Measurements from ENCODE around the gene PNMA8B. TPM values are rescaled to one million over a fixed set of nuclear protein-coding genes. Genes with fewer than 3 reads are reported as not detected.

PNMA8B gene
- total RNA-seq, 6 experiments from 2014 or later: 0.02 to 0.17 (median 0.07) TPM; not detected in 2

DNA sequence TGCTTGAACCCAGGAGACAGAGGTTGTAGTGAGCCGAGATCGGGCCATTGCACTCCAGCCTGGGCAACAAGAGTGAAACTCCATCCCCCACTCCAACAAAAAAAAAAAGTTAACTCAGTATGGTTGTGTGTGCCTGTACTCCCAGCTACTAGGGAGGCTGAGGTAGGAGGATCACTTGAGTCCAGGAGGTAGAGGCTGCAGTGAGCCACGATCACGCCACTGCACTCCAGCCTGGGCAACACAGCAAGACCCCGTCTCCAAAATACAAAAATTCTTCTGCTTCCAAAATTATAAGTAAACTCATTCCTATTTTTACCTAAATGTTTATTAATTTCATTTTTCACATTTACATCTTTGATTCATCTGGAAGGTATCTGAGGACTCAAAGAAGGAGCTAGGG is 38.7 kb downstream of the PNMA8B start:
- Mint-ChIP-seq H3K27ac (no peak overlapping the region), H3K27me3 (ENCODE audit: insufficient read depth) (peaks cover 8% of the 10 kb centered on the region), H3K4me3 (no peak overlapping the region), H3K4me1 (ENCODE audit: low read depth) (peaks cover 6% of the 10 kb centered on the region; the same call in 1 of the 2 replicates), H3K36me3 (ENCODE audit: low read depth) (no peaks in the 10 kb centered on the region), H3K9me3 (no peaks in the 10 kb centered on the region)
- no peak for DNase-seq
- TF ChIP-seq, protein P1, sequence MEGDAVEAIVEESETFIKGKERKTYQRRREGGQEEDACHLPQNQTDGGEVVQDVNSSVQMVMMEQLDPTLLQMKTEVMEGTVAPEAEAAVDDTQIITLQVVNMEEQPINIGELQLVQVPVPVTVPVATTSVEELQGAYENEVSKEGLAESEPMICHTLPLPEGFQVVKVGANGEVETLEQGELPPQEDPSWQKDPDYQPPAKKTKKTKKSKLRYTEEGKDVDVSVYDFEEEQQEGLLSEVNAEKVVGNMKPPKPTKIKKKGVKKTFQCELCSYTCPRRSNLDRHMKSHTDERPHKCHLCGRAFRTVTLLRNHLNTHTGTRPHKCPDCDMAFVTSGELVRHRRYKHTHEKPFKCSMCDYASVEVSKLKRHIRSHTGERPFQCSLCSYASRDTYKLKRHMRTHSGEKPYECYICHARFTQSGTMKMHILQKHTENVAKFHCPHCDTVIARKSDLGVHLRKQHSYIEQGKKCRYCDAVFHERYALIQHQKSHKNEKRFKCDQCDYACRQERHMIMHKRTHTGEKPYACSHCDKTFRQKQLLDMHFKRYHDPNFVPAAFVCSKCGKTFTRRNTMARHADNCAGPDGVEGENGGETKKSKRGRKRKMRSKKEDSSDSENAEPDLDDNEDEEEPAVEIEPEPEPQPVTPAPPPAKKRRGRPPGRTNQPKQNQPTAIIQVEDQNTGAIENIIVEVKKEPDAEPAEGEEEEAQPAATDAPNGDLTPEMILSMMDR (IDR thresholded peaks at IDR 0.05): no peak

DNA sequence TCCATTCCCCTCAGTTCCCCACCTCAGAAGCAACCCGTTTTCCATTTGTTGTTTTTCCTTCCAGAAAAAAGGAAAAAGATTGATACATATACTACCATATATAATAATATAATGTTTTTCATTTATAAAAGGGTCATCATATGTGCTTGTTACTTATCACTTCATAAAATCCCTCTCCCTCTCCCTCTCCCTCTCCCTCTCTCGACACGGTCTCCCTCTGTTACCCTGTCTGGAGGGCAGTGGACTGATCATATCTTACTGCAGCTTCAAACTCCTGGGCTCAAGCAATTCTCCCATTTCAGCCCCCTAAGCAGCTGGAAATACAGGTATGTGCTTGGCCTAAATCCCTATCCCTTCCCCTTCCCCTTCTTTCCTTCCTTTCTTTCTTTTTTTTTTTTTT is 41.4 kb downstream of the PNMA8B start:
- Mint-ChIP-seq H3K9me3 (peaks cover 7% of the 10 kb centered on the region), H3K4me1 (ENCODE audit: low read depth) (peaks cover 6% of the 10 kb centered on the region; the same call in 1 of the 2 replicates), H3K27me3 (ENCODE audit: insufficient read depth) (peaks cover 12% of the 10 kb centered on the region), H3K36me3 (ENCODE audit: low read depth) (peaks cover 7% of the 10 kb centered on the region), H3K27ac (no peak overlapping the region), H3K4me3 (no peak overlapping the region)
- TF ChIP-seq, protein P1 (IDR thresholded peaks at IDR 0.05): no peak
- no peak for DNase-seq

DNA sequence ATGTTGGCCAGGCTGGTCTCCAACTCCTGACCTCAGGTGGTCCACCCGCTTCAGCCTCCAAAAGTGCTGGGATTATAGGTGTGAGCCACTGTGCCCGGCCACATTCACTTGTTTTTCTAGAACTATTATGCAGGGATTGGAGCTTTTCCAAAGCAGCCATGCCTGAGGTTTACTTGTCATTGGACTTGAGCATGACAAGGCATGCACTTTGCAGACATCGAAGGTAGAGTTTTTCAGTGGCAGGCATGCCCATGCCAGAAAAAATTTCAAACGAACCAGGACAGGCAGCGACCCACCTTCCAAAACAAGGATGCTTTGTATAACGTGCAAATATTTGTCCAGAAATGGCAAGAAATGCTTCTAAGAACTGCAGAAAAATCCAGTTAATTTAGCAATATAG is 42.0 kb downstream of the PNMA8B start:
- Mint-ChIP-seq H3K9me3 (peaks cover 7% of the 10 kb centered on the region), H3K36me3 (ENCODE audit: low read depth) (peaks cover 8% of the 10 kb centered on the region), H3K4me3 (no peak overlapping the region), H3K4me1 (ENCODE audit: low read depth) (peaks cover 6% of the 10 kb centered on the region; the same call in 1 of the 2 replicates), H3K27me3 (ENCODE audit: insufficient read depth) (peaks cover 13% of the 10 kb centered on the region), H3K27ac (no peak overlapping the region)
- DNase-seq: no peak
- TF ChIP-seq, protein P1 (IDR thresholded peaks at IDR 0.05): no peak

DNA sequence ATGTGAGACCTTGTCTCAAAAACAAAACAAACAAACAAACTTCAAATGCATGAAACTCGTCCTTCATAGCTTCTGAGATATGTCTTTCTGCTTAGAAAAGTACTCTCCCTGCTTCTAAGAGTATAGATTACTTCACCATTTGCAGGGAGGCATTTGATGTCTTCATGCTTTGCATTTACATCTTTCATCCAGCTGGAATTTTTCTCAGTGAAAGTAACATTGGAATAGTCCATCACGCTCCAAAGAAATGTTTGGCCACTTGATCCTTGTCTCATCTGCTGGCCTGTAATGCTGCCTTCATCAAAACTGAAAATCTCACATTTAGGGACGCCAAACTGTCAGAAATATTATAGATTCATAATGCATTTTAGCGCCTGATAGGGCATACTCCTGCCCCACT is 43.5 kb downstream of the PNMA8B start:
- Mint-ChIP-seq H3K27ac (no peak overlapping the region), H3K4me3 (no peak overlapping the region), H3K4me1 (ENCODE audit: low read depth) (peaks cover 6% of the 10 kb centered on the region; the same call in 1 of the 2 replicates), H3K9me3 (peaks cover 7% of the 10 kb centered on the region), H3K27me3 (ENCODE audit: insufficient read depth) (peaks cover 15% of the 10 kb centered on the region), H3K36me3 (ENCODE audit: low read depth) (peaks cover 8% of the 10 kb centered on the region)
- DNase-seq: no peak
- TF ChIP-seq, protein P1 (IDR thresholded peaks at IDR 0.05): no peak

DNA sequence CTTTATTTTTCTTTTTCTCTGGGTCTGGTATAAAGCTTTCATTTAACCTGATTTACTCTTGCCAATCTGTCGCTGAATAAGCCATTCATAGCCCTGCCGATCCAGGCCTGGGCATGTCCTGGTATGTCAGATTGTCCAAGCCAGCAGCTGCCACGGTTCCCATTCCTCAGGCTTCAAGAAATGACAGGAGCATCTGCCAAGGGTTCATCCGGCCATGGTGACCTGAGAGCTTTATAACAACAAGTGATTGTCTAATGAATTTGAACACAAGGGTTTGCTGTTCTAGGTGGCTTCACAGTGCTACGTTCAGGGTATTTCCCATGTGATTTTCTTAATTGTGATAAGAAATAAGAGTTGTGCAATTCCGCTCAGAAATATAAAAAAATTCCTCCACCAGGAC is 44.3 kb downstream of the PNMA8B start:
- Mint-ChIP-seq H3K27ac (no peak overlapping the region), H3K36me3 (ENCODE audit: low read depth) (peaks cover 8% of the 10 kb centered on the region)

More for the DNA sequence above, 44.3 kb downstream of the PNMA8B start:
- Mint-ChIP-seq H3K27me3 (ENCODE audit: insufficient read depth) (peaks cover 18% of the 10 kb centered on the region), H3K4me1 (ENCODE audit: low read depth) (peaks cover 5% of the 10 kb centered on the region; the same call in 1 of the 2 replicates), H3K9me3 (peaks cover 7% of the 10 kb centered on the region), H3K4me3 (no peak overlapping the region)
- DNase-seq: no peak
- TF ChIP-seq, protein P1 (IDR thresholded peaks at IDR 0.05): no peak
